Kidney (tissue), 14 donors: ENCODE results near the gene DENND5B. TPM values are rescaled to one million over a fixed set of nuclear protein-coding genes. Genes with fewer than 3 reads are reported as not detected.
"Not testable (repeated sequence)": the region's sequence is repeated elsewhere in the genome, so short reads cannot be mapped to it uniquely, and the experiment has no call there.

Source experiments
- DNase-seq, 5 donors: peaks; one replicate each; pipeline ENCODE4 v3.0.0-alpha.2; 2013 to 2020
- FAIRE-seq: peaks from 2 replicates; lab custom pipeline; 2012; peaks lifted over from hg19 to GRCh38; lab: Jason Lieb, UNC
- H3K27ac ChIP-seq, 2 donors: one replicate each; pipeline ENCODE4 v1.7.0; 2013; ENCODE audit warnings: low read depth in 2 of 2, low read length in 2 of 2, inconsistent platforms in 1 of 2
- H3K27me3 ChIP-seq: one replicate; pipeline ENCODE4 v1.7.1; 2013; ENCODE audit warnings: low read length, inconsistent platforms; ENCODE audit not compliant: control insufficient read depth, insufficient read depth
- H3K36me3 ChIP-seq, 3 donors: one replicate each; pipeline versions ENCODE4 v1.7.0 to v1.7.1; 2013; ENCODE audit warnings: low read length in 3 of 3, control low read depth in 1 of 3, inconsistent platforms in 1 of 3; ENCODE audit not compliant: insufficient read depth in 3 of 3, control insufficient read depth in 2 of 3
- H3K4me1 ChIP-seq, 3 donors: one replicate each; pipeline versions ENCODE4 v1.7.0 to v1.7.1; 2013; ENCODE audit warnings: low read length in 3 of 3, inconsistent platforms in 1 of 3, low read depth in 1 of 3; ENCODE audit not compliant: control insufficient read depth in 2 of 3, insufficient read depth in 2 of 3
- H3K4me3 ChIP-seq, 3 donors: one replicate each; pipeline versions ENCODE4 v1.7.0 to v1.8.1; 2013; ENCODE audit warnings: low read length in 3 of 3, control low read depth in 1 of 3, inconsistent platforms in 1 of 3
- H3K9ac ChIP-seq, 3 donors: one replicate each; pipeline versions ENCODE4 v1.7.0 to v1.7.1; 2013; ENCODE audit warnings: low read length in 3 of 3, control low read depth in 1 of 3, inconsistent platforms in 1 of 3
- H3K9me3 ChIP-seq, 3 donors: one replicate each; pipeline versions ENCODE4 v1.7.0 to v1.7.1; 2013; ENCODE audit warnings: low read length in 3 of 3, control low read depth in 1 of 3, inconsistent platforms in 1 of 3; ENCODE audit not compliant: control insufficient read depth in 2 of 3, insufficient read depth in 1 of 3
- CTCF ChIP-seq: IDR thresholded peaks from 3 replicates; pipeline ENCODE4 v1.5.1; 2012; ENCODE audit warnings: mild to moderate bottlenecking, moderate library complexity, borderline replicate concordance; ENCODE audit not compliant: insufficient read depth; ENCODE audit errors: extremely low read depth
- intact Hi-C: fragments of 100-400 bp; cut with DNase I; formaldehyde crosslinking; loops from one replicate; pipeline ENCODE4 v1.11.1; 2022
- polyA plus RNA-seq: library from polyadenylated mRNA; stranded (reverse); fragments of 350-450 nt; fragmentation: Illumina TruSeq; extraction: RNeasy Lipid Tissue Mini Kit (QIAGEN cat#74804); gene quantifications from one replicate; pipeline ENCODE4 v1.2.3, GENCODE V29; 2014; ENCODE audit warnings: low read depth, low replicate concordance; ENCODE audit not compliant: insufficient read depth
- total RNA-seq: library from RNA; stranded (reverse); fragmentation: NEBNext Ultra II Directional; extraction: Animal tissue kit (Norgen Biotek cat#: 25700); gene quantifications from one replicate; pipeline ENCODE4 v1.2.1, GENCODE V29; 2021
- donor health status: control.
- donor health status: control.
- donor health status: control.
- donor health status: control.
- donor health status: control.
- donor health status: DM: yes; HTN: yes; CAD: no.
- donor health status: Normal renal cell carcinoma (clear cell type).

The DENND5B gene
- total and polyA plus RNA-seq, 2 donors from 2014 or later = 2.9 to 14.1 TPM

GRCh38 chr12:31375422-31375821 lies 215.5 kb downstream of the DENND5B start:
- H3K27ac ChIP-seq, H3K27me3 ChIP-seq, H3K9me3 ChIP-seq, FAIRE-seq, H3K4me1 ChIP-seq, DNase-seq, H3K36me3 ChIP-seq, H3K9ac ChIP-seq, intact Hi-C loops, H3K4me3 ChIP-seq: not testable (repeated sequence)

DNA sequence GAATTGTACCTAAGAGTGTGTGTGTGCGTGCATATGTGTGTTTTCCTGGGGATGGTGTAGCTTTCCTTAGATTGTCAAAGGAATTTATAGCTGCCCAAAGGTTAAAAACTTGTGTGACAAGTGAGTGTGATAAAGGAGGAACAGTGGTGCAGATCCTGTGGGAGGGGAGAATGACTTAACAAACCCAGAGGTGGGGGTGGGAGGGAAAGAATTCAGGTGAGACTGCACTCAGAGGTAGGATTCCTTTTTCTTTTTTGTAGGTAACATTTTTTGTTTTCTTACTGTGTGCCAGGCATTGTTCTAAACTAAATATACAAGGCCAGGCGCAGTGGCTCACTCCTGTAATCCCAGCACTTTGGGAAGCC lies 219.7 kb downstream of the DENND5B start:
- DNase-seq (peak in 3 of 5 donors; percentile 58 to 89 (median 62)), FAIRE-seq (no peak)
- Histone ChIP-seq H3K36me3 (no peaks in the 10 kb centered on the region), H3K9me3 (no peaks in the 10 kb centered on the region), H3K9ac (no peak overlapping the region), H3K4me1 (peaks cover 6 to 10% (median 9%) of the 10 kb centered on the region in 3 donors), H3K27me3 (no peaks in the 10 kb centered on the region), H3K27ac (no peak overlapping the region), H3K4me3 (no peak overlapping the region)
- no peak for TF ChIP-seq CTCF
- intact Hi-C loops = no loop called here

DNA sequence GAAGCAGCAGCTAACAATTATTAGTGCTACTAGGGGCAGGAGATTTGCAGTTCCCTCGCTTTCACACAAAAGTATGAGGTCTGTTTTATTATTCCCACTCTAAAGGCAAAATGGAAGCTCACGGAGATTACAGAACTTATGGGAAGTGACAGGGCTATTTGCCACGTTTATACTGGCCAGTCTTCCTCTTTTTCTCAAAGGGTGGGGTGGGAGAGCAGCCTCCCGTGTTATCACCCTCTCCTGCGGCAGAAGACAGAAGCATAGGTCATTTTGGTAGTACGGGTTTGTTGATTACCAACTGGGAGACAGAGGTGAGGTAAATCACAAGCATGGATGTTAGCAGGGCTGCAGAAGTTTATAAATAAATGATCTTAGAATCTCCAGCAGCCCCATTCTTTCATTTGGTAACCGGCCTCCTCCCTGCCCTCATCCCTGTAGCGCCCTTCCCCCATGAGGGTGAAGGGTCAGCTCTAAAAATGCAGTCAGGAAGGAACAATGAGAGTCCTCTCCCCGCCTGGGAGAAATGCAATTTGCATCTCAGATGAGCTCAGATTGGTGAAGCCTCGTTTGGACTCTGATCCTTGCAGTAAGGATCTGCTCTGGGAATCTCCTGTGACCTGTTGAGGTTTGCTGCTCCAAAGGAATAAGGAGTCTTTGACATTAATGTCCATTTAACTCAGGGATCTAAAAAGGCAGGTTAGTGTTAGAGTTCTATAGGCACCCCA lies 220.2 kb downstream of the DENND5B start:
- intact Hi-C loops = no loop called here
- Histone ChIP-seq H3K4me3 (peak overlapping the region in 2 of 3 donors; percentile 41 to 43), H3K9me3 (no peaks in the 10 kb centered on the region), H3K9ac (peak overlapping the region in 2 of 3 donors; percentile 48 to 65), H3K27me3 (no peaks in the 10 kb centered on the region), H3K27ac (peak overlapping the region in 1 of 2 donors; percentile 6), H3K36me3 (no peaks in the 10 kb centered on the region), H3K4me1 (peaks cover 6 to 10% (median 9%) of the 10 kb centered on the region in 3 donors)
- FAIRE-seq (no peak), DNase-seq (peak in 4 of 5 donors; percentile 79 to 93 (median 86))
- TF ChIP-seq CTCF = no peak

- Histone ChIP-seq H3K36me3 (no peaks in the 10 kb centered on the region), H3K4me1 (peaks cover 6 to 10% (median 9%) of the 10 kb centered on the region in 3 donors), H3K9ac (peak overlapping the region in 2 of 3 donors; percentile 48 to 65), H3K27ac (no peak overlapping the region), H3K4me3 (peak overlapping the region; percentile 41 to 45 (median 43)), H3K27me3 (no peaks in the 10 kb centered on the region), H3K9me3 (no peaks in the 10 kb centered on the region)
- peak in 4 of 5 donors; percentile 74 to 90 (median 85) for DNase-seq
- no peak for FAIRE-seq
- intact Hi-C loops = no loop called here
- TF ChIP-seq CTCF = no peak
Observed at GRCh38 chr12:31369712-31370521, 221.0 kb downstream of the DENND5B start.
